HG02943 (cell line): ENCODE results near the gene BMP10.

Experiments
- ATAC-seq: cut with Tn5 transposase; IDR thresholded peaks from one replicate; pipeline ENCODE4 v1.9.1; 2021; ENCODE audit warnings: mild to moderate bottlenecking, low read depth, moderate library complexity; ENCODE audit not compliant: unreplicated experiment

Gene BMP10, protein sequence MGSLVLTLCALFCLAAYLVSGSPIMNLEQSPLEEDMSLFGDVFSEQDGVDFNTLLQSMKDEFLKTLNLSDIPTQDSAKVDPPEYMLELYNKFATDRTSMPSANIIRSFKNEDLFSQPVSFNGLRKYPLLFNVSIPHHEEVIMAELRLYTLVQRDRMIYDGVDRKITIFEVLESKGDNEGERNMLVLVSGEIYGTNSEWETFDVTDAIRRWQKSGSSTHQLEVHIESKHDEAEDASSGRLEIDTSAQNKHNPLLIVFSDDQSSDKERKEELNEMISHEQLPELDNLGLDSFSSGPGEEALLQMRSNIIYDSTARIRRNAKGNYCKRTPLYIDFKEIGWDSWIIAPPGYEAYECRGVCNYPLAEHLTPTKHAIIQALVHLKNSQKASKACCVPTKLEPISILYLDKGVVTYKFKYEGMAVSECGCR

DNA sequence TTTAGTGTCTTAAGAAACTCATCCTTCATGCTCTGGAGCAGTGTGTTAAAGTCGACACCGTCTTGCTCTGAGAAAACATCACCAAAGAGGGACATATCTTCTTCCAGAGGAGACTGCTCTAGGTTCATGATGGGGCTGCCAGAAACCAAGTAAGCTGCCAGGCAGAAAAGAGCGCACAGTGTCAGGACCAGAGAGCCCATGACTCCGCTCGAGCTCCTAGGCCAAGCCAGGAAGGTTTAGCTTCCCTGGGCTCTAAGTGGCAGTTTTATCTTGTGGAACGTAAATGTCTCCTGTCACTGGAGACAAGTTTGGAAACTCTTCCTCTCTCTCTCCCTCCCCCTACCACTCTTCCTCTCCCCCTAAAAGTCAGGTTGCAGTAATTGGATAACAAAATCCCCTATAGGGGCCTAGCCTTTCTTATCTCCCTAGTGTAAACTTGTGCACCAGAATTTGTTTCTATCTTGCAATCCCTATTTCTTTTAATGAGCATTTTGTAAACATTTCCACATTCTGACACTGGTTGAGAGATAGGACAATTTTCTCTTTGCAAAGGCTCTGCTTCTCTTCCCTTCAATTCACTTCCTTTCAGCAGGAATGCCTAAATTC, at the start of gene BMP10:
BMP10 (minus strand) TSS at position 239 of the 606 bp plus-strand sequence; CDS start at position 200, 39 bp downstream.
- ATAC-seq, result no peak

DNA sequence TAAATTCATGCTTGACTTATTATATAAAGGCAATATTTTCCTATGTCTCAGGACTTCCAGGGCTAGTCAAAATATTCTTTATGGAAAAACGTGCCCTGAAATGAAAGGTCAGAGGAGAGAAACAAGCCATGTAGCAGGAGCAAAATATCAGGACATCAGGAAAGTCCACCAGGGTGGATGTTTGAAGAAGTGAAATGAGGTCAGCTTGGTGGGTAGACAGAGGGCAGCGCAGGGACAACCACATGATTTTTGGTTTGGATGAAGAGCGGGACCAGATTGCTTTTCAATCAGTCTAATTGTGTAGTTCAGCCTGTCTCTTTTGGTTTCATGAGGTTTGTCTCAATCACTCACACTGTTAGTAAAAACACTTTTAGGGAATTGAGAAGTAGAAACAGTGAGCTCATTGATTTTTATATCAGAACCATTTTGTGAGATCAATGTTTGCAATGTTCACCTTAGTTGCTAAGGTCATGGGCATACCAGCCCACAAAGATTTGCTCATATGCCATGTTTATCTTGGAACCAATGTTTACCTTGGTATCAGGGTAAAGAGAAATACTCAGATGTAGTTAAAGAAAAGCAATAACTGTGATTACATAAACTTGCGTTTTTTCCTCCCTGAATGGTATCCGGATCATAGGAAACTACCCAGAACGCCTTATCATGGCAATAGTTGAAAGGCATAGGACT, 49.4 kb upstream of the BMP10 start:
- no peak for ATAC-seq

GRCh38 chr2:68918497-68918896, 47.3 kb upstream of the BMP10 start:
- no peak for ATAC-seq

- no peak for ATAC-seq
Measured at GRCh38 chr2:68917034-68917718, 46.0 kb upstream of the BMP10 start.

DNA sequence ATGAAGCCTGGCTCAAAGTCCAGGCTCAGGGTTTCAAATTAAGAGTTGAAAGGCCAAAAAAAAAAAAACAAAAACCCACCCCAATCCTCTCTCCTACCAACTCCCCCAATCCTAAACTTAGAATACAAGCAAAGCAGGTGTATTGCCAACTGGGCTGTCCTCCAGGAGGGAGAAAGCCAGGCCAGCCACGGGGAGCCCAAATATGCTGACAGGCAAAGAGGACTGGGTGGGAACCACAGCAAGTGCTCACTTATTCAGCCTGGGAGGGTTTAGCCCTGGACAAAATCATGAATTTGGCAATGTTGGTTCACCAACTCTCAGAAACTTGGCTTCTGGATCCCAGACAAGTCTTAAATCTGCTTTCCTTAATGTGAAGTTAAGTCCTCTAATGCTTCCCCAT, 45.0 kb upstream of the BMP10 start:
- ATAC-seq, result no peak

DNA sequence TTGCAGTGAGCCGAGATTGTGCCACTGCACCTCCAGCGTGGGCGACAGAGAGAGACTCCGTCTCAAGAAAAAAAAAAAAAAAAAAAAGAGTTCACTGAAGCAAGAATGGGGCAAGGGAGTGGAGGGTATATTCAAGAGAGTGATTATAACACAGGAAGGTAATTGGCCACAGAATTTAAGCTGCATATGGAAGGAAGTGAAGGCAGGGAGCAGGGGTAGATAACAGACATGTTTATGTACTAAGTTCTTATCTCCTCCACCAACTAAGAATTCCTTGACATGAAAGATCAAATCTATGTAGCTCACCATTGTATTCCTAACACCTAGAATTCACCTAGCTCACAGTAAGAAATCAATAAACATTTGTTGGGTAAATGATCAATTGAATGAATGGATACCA, 44.2 kb upstream of the BMP10 start:
- no peak for ATAC-seq

DNA sequence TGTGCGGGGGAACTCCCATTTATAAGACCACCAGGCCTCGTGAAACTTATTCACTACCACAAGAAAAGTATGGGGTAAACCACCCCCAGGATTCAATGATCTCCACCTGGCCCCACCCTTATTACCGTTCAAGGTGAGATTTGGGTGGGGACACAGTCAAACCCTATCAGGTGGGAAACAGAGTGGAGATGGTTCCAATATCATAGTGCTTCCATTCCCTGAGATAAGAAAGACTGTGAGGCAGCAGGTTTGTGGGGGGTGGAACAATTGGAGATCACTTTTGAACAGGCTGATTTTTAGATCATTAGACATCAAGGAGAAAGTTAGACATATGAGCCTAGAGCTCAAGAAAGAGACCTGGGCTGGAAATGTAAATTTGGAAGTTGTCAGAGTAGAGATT, 42.2 kb upstream of the BMP10 start:
- no peak for ATAC-seq

- ATAC-seq, result no peak
Measured at GRCh38 chr2:68912732-68913131, 41.5 kb upstream of the BMP10 start.

- ATAC-seq, result no peak
Measured at GRCh38 chr2:68912111-68912510, 40.9 kb upstream of the BMP10 start.

GRCh38 chr2:68911709-68912108, 40.5 kb upstream of the BMP10 start:
- ATAC-seq, result no peak

- ATAC-seq, result no peak
Measured at GRCh38 chr2:68911246-68911645, 40.0 kb upstream of the BMP10 start.

GRCh38 chr2:68909793-68910674, 38.8 kb upstream of the BMP10 start:
- no peak for ATAC-seq

DNA sequence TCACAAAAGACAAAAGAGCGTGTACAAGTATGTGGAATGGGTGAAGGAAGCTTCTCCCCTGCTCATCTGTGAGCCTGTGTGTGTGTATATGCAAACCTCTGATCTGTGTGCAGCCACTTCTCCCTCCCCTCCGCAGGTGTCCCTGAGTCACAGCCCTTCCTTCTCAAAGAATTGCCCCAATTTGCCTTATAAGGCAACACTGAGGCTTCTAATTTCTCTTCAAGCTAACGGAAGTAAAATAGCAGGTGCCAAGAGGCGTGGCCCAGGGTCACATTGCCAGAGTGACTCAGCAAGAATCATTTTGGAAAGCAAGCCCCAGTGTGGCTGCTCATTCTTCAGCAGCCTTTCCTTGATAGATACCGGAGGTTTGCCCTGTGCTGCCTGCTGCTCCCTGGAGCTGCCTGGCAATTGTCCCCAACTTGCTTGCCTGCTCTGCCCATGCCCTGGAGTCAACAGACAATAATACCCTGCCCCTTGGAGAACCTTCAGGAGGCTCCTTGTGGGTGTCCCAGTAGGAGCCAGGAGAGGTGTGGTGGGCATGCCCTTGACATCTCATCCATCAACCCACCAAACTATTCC, 37.3 kb upstream of the BMP10 start:
- peak; percentile 94 for ATAC-seq

DNA sequence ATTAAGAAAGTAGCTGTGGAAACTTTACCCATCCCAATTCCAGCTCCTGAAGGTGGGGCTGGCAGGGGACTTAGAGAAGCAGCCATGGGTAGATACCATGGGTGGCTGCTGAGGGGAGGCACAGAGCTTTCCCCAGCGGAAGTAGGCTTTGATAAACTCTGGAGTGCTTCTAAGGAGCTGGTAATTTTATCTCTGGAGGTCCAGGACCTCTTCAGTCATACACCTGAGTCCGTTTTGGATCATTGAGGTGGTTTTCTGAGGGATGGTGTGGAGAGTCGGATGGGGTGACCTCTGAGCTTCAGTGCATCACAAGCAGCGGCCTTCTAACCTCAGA, 36.7 kb upstream of the BMP10 start:
- peak; percentile 22 for ATAC-seq

DNA sequence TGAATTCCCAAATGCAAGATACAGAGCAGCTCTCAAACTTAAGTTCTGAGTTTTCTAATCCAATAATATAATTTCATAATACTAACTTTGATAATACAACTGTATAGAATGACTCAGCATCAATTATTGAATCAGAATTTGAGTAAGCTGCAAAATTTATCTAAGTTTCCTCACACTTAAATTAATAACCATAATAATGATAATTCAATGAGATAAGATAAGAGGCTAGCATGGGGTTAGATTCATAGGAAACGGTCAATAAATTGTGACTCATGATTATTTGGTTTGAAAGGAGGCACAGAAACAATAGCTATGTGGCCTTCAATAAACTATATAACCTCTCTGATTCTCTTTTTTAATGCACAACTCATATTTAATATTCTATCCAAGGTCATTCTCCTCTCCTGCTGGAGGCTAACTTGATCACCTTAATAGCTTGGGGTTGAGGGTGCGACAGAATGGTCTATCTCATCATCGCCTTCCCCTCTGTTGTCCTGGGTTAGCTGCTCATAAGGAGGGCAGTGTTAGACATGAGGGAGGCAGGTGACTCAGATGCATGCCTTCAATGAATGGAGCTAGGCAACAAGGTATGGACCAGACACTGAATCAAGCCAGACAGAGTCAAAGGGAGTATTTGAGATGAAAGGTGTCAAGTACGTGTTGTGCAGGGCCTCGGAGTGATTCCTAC, 36.2 kb upstream of the BMP10 start:
- ATAC-seq, result no peak

DNA sequence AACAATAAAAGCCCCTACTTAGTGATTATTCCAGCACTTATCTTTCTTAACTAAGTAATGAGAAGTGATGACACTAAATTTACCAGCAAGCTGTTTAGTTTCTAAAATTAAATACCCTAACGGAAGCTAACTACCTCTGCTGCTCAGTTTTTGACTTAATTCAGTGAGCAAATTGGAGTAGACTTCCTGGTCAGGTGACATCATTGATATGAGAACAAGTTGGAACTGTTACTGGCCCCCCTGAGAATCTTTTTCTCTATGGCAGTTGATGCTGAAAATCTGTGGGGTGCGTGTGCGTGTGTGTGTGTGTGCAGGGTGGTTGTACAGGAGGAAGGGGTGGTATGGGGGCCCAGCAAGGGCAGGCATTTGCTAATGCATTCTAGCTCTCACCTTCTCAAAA, 35.5 kb upstream of the BMP10 start:
- no peak for ATAC-seq

DNA sequence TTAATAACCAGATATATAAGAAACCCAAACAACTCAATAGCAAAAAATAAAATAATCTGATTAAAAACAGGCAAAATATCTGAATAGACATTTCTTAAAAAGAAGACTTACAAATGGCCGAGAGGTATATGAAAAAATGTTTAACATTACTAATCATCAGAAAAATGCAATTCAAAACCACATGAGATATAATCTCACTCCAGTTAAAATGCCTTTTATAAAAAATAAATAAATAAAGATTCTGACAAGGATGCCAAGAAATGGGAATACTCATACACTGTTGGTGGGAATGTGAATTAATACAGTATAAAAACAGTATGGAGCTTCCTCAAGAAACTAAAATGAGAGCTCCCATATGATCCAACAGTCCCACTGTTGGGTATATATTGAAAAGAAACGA, 33.9 kb upstream of the BMP10 start:
- no peak for ATAC-seq

- ATAC-seq, result no peak
Measured at GRCh38 chr2:68901561-68901960, 30.4 kb upstream of the BMP10 start.

DNA sequence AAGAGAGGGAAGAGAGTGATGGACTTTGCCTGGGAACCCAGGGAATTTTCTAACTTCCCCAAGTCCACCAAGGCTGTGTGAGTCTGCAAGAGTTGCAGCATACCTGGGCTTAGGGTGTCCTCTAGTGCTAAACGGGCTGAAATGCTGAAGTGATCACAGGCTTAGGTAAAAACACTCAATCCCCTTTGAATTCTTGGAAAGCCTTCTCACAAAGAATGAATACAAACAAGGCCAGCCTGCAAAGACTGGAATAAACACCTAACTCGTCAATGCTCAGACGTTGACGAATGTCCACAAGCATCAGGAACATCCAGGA, 30.0 kb upstream of the BMP10 start:
- ATAC-seq, result no peak
